ENCODE results near the gene HECTD2.
"Not testable (repeated sequence)": the region's sequence is repeated elsewhere in the genome, so short reads cannot be mapped to it uniquely, and the experiment has no call there.

The HECTD2 gene, protein sequence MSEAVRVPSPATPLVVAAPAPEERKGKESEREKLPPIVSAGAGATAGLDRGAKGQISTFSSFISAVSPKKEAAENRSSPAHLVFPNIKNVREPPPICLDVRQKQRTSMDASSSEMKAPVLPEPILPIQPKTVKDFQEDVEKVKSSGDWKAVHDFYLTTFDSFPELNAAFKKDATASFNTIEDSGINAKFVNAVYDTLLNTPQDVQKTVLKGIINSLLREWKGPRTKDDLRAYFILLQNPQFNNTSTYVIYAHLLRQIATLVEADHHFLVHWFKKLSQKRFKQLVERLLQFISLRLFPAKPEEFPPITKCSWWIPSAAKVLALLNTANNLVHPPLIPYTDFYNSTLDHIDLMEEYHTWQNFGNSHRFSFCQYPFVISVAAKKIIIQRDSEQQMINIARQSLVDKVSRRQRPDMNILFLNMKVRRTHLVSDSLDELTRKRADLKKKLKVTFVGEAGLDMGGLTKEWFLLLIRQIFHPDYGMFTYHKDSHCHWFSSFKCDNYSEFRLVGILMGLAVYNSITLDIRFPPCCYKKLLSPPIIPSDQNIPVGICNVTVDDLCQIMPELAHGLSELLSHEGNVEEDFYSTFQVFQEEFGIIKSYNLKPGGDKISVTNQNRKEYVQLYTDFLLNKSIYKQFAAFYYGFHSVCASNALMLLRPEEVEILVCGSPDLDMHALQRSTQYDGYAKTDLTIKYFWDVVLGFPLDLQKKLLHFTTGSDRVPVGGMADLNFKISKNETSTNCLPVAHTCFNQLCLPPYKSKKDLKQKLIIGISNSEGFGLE

GRCh38 chr10:91409869-91410637 lies at the start of gene HECTD2:
HECTD2 (plus strand) TSS chr10:91410344; CDS start chr10:91410439, 95 bp downstream.
- H3K27ac ChIP-seq: peak within 1 kb of the TSS; percentile 87
- TF ChIP-seq CTCF (IDR thresholded peaks at IDR 0.05): peak; percentile 83
- TF ChIP-seq ZFX (IDR thresholded peaks at IDR 0.05; ENCODE audit: borderline replicate concordance): no peak

GRCh38 chr10:91360461-91360860 lies 49.7 kb upstream of the HECTD2 start:
- H3K27ac ChIP-seq: no peak overlapping the region
- TF ChIP-seq ZFX (IDR thresholded peaks at IDR 0.05; ENCODE audit: borderline replicate concordance) (no peak), CTCF (IDR thresholded peaks at IDR 0.05) (no peak)

DNA sequence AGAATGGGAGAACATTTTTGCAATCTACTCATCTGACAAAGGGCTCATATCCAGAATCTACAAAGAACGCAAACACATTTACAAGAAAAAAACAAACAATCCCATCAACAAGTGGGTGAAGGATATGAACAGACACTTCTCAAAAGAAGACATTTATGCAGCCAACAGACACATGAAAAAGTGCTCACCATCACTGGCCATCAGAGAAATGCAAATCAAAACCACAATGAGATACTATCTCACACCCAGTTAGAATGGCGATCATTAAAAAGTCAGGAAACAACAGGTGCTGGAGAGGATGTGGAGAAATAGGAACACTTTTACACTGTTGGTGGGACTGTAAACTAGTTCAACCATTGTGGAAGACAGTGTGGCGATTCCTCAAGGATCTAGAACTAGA lies 44.6 kb upstream of the HECTD2 start:
- H3K27ac ChIP-seq: not testable (repeated sequence)

- no peak overlapping the region for H3K27ac ChIP-seq
- TF ChIP-seq CTCF (IDR thresholded peaks at IDR 0.05) (no peak), ZFX (IDR thresholded peaks at IDR 0.05; ENCODE audit: borderline replicate concordance) (no peak)
These were observed 43.4 kb upstream of the HECTD2 start for GRCh38 chr10:91366704-91367103.

GRCh38 chr10:91367127-91367531 lies 43.0 kb upstream of the HECTD2 start:
- H3K27ac ChIP-seq: no peak overlapping the region
- TF ChIP-seq ZFX (IDR thresholded peaks at IDR 0.05; ENCODE audit: borderline replicate concordance) (no peak), CTCF (IDR thresholded peaks at IDR 0.05) (no peak)

GRCh38 chr10:91367558-91367957 lies 42.6 kb upstream of the HECTD2 start:
- TF ChIP-seq CTCF (IDR thresholded peaks at IDR 0.05) (no peak), ZFX (IDR thresholded peaks at IDR 0.05; ENCODE audit: borderline replicate concordance) (no peak)
- no peak overlapping the region for H3K27ac ChIP-seq

- peak; percentile 67 for TF ChIP-seq CTCF (IDR thresholded peaks at IDR 0.05)
- H3K27ac ChIP-seq: not testable (repeated sequence)
These were observed 40.1 kb upstream of the HECTD2 start for GRCh38 chr10:91369978-91370589.
